WTC11 (cell line): Measurements from ENCODE around the gene TNPO3. TPM values are rescaled to one million over a fixed set of nuclear protein-coding genes. Genes with fewer than 3 reads are reported as not detected.

Experiments used
- ATAC-seq: fragments of 200-7000 bp; cut with Tn5 transposase; 2 replicates; pipeline ENCODE4 v1.10.0; 2021; ENCODE audit warnings: mild to moderate bottlenecking, moderate library complexity
- CTCF ChIA-PET: fragments of 300-600 bp; sonication (Branson Sonifier 250); formaldehyde crosslinking; loops from one replicate; lab custom pipeline; 2021; ENCODE audit warnings: antibody characterized with exemption; lab: Charles Lee
- POLR2A ChIA-PET: fragments of 350-600 bp; sonication (Branson Sonifier 250); formaldehyde crosslinking; loops from one replicate; lab custom pipeline; 2021; ENCODE audit warnings: antibody characterized with exemption; lab: Charles Lee
- DNase-seq: peaks from one replicate; pipeline ENCODE4 v3.0.0; 2021; ENCODE audit warnings: low spot score
- H3K27ac Mint-ChIP-seq: 2 replicates; pipeline ENCODE4 v1.8.0; 2021; ENCODE audit warnings: mixed read lengths
- H3K27me3 Mint-ChIP-seq: 2 replicates; pipeline ENCODE4 v1.8.0; 2021; ENCODE audit warnings: low read depth, mild to moderate bottlenecking, moderate library complexity, mixed read lengths
- H3K36me3 Mint-ChIP-seq: 2 replicates; pipeline ENCODE4 v1.8.0; 2021; ENCODE audit warnings: mixed read lengths
- H3K4me1 Mint-ChIP-seq: 2 replicates; pipeline ENCODE4 v1.8.0; 2022; ENCODE audit warnings: mixed read lengths
- H3K4me3 Mint-ChIP-seq: 2 replicates; pipeline ENCODE4 v1.8.0; 2021; ENCODE audit warnings: mild to moderate bottlenecking, moderate library complexity, mixed read lengths
- H3K9me3 Mint-ChIP-seq: 2 replicates; pipeline ENCODE4 v1.8.0; 2021; ENCODE audit warnings: mixed read lengths
- CREB1 ChIP-seq: sonication (generic); formaldehyde crosslinking; IDR thresholded peaks from 2 replicates; pipeline ENCODE4 v1.8.0; 2023; ENCODE audit warnings: mild to moderate bottlenecking, missing genetic modification reagents
- ETV6 ChIP-seq: sonication (generic); formaldehyde crosslinking; IDR thresholded peaks from 2 replicates; pipeline ENCODE4 v1.8.1; 2022; ENCODE audit warnings: mild to moderate bottlenecking, missing genetic modification reagents
- KAT7 ChIP-seq: sonication (generic); formaldehyde crosslinking; IDR thresholded peaks from 2 replicates; pipeline ENCODE4 v1.8.1; 2023; ENCODE audit warnings: missing genetic modification reagents, mild to moderate bottlenecking, borderline replicate concordance
- NFATC4 ChIP-seq: fragments of 250-450 bp; sonication (Bioruptor Pico); IDR thresholded peaks from 2 replicates; pipeline ENCODE4 v1.9.0; 2021; ENCODE audit warnings: mild to moderate bottlenecking
- RELA ChIP-seq: sonication (generic); formaldehyde crosslinking; IDR thresholded peaks from 2 replicates; pipeline ENCODE4 v1.8.1; 2022; ENCODE audit warnings: missing genetic modification reagents, mild to moderate bottlenecking, borderline replicate concordance
- SOX15 ChIP-seq: fragments of 250-450 bp; sonication (Bioruptor Pico); IDR thresholded peaks from 2 replicates; pipeline ENCODE4 v1.9.0; 2021; ENCODE audit warnings: mild to moderate bottlenecking
- ZNF232 ChIP-seq: sonication (generic); formaldehyde crosslinking; IDR thresholded peaks from 2 replicates; pipeline ENCODE4 v1.8.0; 2022; ENCODE audit warnings: mild to moderate bottlenecking, missing genetic modification reagents
- ZNF416 ChIP-seq: fragments of 250-450 bp; sonication (Bioruptor Pico); IDR thresholded peaks from 2 replicates; pipeline ENCODE4 v1.9.0; 2021; ENCODE audit warnings: mild to moderate bottlenecking, inconsistent platforms
- total RNA-seq: library from RNA; stranded (reverse); gene quantifications from 3 replicates; pipeline ENCODE4 v1.2.3, GENCODE V29; 2021
- TF ChIP-seq, protein P1 (sequence below): sonication (generic); formaldehyde crosslinking; IDR thresholded peaks from 2 replicates; pipeline ENCODE4 v1.8.0; 2022; ENCODE audit warnings: mild to moderate bottlenecking, missing genetic modification reagents
- TF ChIP-seq, protein P2 (sequence below): sonication (generic); formaldehyde crosslinking; IDR thresholded peaks from 2 replicates; pipeline ENCODE4 v1.8.0; 2023; ENCODE audit warnings: mild to moderate bottlenecking, missing genetic modification reagents
- TF ChIP-seq, protein P3 (sequence below): fragments of 250-450 bp; sonication (Bioruptor Pico); IDR thresholded peaks from 2 replicates; pipeline ENCODE4 v1.9.0; 2021; ENCODE audit warnings: mild to moderate bottlenecking, borderline replicate concordance
- TF ChIP-seq, protein P4 (sequence below): sonication (generic); formaldehyde crosslinking; IDR thresholded peaks from 2 replicates; pipeline ENCODE4 v1.8.0; 2022; ENCODE audit warnings: missing genetic modification reagents
- TF ChIP-seq, protein P5 (sequence below): fragments of 250-450 bp; sonication (Bioruptor Pico); IDR thresholded peaks from 2 replicates; pipeline ENCODE4 v2.1.2; 2022; ENCODE audit warnings: mild to moderate bottlenecking, moderate library complexity
- TF ChIP-seq, protein P6 (sequence below): sonication (generic); formaldehyde crosslinking; IDR thresholded peaks from 2 replicates; pipeline ENCODE4 v1.8.0; 2022; ENCODE audit warnings: mild to moderate bottlenecking, missing genetic modification reagents
- TF ChIP-seq, protein P7 (sequence below): sonication (generic); formaldehyde crosslinking; IDR thresholded peaks from 2 replicates; pipeline ENCODE4 v1.8.1; 2023; ENCODE audit warnings: mild to moderate bottlenecking, missing genetic modification reagents
- TF ChIP-seq, protein P8 (sequence below): sonication (generic); formaldehyde crosslinking; IDR thresholded peaks from 2 replicates; pipeline ENCODE4 v1.8.0; 2022; ENCODE audit warnings: mild to moderate bottlenecking, missing genetic modification reagents
- TF ChIP-seq, protein P9 (sequence below): sonication (generic); formaldehyde crosslinking; IDR thresholded peaks from 2 replicates; pipeline ENCODE4 v1.8.1; 2022; ENCODE audit warnings: mild to moderate bottlenecking, moderate library complexity, missing genetic modification reagents

The TNPO3 gene
- total RNA-seq, 1 experiment from 2014 or later = 91.7 TPM

DNA sequence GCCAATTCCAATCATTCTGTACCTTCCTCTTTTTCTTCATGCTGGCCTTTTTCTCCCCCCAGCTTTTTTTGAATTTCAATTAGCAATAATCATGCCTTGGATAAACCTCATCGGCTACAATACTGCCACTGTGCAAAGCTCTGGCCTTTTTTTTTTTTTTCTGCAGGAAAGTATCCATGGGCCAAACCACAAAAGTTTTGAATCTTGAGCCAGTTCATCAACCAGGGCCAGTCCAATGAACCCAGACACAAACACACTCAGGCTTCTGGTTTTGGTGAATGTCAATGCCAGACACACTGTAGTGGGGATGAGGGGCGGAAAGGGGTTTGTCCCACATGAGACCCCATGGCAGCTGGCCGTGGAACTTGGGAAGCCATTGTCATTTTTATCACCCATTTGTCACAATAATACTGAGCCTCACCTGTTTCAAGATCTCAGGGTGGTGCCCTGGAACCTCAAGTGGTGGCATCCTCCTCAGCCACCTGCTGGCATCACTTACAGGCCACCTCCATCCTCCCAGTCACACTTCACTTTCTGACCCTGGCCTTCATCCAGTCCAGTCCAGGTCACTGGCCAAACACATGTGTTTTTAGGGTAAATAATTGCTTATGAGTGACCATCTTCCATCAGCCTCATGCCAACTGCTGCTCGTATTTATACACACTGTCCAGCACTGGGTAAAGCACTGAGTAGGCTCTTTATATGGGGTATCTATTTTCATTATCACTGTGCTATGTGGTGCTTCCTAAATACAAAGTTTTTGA is 48.8 kb upstream of the TNPO3 start:
- ChIA-PET POLR2A (no interaction called here), CTCF (interaction anchor here (3.1 kb wide), 1 partner anchor 12 kb away, joined by 33 read pairs; no protein-coding TSS in a partner anchor)
- DNase-seq (no peak), ATAC-seq (no peak)
- Mint-ChIP-seq H3K4me3 (no peak overlapping the region), H3K36me3 (no peaks in the 10 kb centered on the region), H3K4me1 (peaks cover 7% of the 10 kb centered on the region), H3K27me3 (no peaks in the 10 kb centered on the region), H3K9me3 (no peaks in the 10 kb centered on the region), H3K27ac (no peak overlapping the region)
- TF ChIP-seq, protein P1, sequence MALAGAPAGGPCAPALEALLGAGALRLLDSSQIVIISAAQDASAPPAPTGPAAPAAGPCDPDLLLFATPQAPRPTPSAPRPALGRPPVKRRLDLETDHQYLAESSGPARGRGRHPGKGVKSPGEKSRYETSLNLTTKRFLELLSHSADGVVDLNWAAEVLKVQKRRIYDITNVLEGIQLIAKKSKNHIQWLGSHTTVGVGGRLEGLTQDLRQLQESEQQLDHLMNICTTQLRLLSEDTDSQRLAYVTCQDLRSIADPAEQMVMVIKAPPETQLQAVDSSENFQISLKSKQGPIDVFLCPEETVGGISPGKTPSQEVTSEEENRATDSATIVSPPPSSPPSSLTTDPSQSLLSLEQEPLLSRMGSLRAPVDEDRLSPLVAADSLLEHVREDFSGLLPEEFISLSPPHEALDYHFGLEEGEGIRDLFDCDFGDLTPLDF (CRISPR knock-in tag) = no peak
- TF ChIP-seq, protein P2, sequence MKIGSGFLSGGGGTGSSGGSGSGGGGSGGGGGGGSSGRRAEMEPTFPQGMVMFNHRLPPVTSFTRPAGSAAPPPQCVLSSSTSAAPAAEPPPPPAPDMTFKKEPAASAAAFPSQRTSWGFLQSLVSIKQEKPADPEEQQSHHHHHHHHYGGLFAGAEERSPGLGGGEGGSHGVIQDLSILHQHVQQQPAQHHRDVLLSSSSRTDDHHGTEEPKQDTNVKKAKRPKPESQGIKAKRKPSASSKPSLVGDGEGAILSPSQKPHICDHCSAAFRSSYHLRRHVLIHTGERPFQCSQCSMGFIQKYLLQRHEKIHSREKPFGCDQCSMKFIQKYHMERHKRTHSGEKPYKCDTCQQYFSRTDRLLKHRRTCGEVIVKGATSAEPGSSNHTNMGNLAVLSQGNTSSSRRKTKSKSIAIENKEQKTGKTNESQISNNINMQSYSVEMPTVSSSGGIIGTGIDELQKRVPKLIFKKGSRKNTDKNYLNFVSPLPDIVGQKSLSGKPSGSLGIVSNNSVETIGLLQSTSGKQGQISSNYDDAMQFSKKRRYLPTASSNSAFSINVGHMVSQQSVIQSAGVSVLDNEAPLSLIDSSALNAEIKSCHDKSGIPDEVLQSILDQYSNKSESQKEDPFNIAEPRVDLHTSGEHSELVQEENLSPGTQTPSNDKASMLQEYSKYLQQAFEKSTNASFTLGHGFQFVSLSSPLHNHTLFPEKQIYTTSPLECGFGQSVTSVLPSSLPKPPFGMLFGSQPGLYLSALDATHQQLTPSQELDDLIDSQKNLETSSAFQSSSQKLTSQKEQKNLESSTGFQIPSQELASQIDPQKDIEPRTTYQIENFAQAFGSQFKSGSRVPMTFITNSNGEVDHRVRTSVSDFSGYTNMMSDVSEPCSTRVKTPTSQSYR = no peak
- TF ChIP-seq, protein P3, sequence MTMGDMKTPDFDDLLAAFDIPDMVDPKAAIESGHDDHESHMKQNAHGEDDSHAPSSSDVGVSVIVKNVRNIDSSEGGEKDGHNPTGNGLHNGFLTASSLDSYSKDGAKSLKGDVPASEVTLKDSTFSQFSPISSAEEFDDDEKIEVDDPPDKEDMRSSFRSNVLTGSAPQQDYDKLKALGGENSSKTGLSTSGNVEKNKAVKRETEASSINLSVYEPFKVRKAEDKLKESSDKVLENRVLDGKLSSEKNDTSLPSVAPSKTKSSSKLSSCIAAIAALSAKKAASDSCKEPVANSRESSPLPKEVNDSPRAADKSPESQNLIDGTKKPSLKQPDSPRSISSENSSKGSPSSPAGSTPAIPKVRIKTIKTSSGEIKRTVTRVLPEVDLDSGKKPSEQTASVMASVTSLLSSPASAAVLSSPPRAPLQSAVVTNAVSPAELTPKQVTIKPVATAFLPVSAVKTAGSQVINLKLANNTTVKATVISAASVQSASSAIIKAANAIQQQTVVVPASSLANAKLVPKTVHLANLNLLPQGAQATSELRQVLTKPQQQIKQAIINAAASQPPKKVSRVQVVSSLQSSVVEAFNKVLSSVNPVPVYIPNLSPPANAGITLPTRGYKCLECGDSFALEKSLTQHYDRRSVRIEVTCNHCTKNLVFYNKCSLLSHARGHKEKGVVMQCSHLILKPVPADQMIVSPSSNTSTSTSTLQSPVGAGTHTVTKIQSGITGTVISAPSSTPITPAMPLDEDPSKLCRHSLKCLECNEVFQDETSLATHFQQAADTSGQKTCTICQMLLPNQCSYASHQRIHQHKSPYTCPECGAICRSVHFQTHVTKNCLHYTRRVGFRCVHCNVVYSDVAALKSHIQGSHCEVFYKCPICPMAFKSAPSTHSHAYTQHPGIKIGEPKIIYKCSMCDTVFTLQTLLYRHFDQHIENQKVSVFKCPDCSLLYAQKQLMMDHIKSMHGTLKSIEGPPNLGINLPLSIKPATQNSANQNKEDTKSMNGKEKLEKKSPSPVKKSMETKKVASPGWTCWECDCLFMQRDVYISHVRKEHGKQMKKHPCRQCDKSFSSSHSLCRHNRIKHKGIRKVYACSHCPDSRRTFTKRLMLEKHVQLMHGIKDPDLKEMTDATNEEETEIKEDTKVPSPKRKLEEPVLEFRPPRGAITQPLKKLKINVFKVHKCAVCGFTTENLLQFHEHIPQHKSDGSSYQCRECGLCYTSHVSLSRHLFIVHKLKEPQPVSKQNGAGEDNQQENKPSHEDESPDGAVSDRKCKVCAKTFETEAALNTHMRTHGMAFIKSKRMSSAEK (CRISPR knock-in tag) = no peak
- TF ChIP-seq RELA (CRISPR knock-in tag) (no peak), CREB1 (CRISPR knock-in tag) (no peak), ZNF232 (no peak), SOX15 (CRISPR knock-in tag) (no peak), NFATC4 (CRISPR knock-in tag) (no peak), ZNF416 (CRISPR knock-in tag) (no peak), KAT7 (CRISPR knock-in tag) (no peak), ETV6 (CRISPR knock-in tag) (no peak)
- TF ChIP-seq, protein P4, sequence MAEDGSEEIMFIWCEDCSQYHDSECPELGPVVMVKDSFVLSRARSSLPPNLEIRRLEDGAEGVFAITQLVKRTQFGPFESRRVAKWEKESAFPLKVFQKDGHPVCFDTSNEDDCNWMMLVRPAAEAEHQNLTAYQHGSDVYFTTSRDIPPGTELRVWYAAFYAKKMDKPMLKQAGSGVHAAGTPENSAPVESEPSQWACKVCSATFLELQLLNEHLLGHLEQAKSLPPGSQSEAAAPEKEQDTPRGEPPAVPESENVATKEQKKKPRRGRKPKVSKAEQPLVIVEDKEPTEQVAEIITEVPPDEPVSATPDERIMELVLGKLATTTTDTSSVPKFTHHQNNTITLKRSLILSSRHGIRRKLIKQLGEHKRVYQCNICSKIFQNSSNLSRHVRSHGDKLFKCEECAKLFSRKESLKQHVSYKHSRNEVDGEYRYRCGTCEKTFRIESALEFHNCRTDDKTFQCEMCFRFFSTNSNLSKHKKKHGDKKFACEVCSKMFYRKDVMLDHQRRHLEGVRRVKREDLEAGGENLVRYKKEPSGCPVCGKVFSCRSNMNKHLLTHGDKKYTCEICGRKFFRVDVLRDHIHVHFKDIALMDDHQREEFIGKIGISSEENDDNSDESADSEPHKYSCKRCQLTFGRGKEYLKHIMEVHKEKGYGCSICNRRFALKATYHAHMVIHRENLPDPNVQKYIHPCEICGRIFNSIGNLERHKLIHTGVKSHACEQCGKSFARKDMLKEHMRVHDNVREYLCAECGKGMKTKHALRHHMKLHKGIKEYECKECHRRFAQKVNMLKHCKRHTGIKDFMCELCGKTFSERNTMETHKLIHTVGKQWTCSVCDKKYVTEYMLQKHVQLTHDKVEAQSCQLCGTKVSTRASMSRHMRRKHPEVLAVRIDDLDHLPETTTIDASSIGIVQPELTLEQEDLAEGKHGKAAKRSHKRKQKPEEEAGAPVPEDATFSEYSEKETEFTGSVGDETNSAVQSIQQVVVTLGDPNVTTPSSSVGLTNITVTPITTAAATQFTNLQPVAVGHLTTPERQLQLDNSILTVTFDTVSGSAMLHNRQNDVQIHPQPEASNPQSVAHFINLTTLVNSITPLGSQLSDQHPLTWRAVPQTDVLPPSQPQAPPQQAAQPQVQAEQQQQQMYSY (CRISPR knock-in tag) = no peak
- TF ChIP-seq, protein P5, sequence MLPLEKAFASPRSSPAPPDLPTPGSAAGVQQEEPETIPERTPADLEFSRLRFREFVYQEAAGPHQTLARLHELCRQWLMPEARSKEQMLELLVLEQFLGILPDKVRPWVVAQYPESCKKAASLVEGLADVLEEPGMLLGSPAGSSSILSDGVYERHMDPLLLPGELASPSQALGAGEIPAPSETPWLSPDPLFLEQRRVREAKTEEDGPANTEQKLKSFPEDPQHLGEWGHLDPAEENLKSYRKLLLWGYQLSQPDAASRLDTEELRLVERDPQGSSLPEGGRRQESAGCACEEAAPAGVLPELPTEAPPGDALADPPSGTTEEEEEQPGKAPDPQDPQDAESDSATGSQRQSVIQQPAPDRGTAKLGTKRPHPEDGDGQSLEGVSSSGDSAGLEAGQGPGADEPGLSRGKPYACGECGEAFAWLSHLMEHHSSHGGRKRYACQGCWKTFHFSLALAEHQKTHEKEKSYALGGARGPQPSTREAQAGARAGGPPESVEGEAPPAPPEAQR (CRISPR knock-in tag) = no peak
- TF ChIP-seq, protein P6, sequence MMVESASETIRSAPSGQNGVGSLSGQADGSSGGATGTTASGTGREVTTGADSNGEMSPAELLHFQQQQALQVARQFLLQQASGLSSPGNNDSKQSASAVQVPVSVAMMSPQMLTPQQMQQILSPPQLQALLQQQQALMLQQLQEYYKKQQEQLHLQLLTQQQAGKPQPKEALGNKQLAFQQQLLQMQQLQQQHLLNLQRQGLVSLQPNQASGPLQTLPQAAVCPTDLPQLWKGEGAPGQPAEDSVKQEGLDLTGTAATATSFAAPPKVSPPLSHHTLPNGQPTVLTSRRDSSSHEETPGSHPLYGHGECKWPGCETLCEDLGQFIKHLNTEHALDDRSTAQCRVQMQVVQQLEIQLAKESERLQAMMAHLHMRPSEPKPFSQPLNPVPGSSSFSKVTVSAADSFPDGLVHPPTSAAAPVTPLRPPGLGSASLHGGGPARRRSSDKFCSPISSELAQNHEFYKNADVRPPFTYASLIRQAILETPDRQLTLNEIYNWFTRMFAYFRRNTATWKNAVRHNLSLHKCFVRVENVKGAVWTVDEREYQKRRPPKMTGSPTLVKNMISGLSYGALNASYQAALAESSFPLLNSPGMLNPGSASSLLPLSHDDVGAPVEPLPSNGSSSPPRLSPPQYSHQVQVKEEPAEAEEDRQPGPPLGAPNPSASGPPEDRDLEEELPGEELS (CRISPR knock-in tag) = no peak
- TF ChIP-seq, protein P7, sequence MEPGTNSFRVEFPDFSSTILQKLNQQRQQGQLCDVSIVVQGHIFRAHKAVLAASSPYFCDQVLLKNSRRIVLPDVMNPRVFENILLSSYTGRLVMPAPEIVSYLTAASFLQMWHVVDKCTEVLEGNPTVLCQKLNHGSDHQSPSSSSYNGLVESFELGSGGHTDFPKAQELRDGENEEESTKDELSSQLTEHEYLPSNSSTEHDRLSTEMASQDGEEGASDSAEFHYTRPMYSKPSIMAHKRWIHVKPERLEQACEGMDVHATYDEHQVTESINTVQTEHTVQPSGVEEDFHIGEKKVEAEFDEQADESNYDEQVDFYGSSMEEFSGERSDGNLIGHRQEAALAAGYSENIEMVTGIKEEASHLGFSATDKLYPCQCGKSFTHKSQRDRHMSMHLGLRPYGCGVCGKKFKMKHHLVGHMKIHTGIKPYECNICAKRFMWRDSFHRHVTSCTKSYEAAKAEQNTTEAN (CRISPR knock-in tag) = no peak
- TF ChIP-seq, protein P8, sequence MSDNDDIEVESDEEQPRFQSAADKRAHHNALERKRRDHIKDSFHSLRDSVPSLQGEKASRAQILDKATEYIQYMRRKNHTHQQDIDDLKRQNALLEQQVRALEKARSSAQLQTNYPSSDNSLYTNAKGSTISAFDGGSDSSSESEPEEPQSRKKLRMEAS = no peak
- TF ChIP-seq, protein P9, sequence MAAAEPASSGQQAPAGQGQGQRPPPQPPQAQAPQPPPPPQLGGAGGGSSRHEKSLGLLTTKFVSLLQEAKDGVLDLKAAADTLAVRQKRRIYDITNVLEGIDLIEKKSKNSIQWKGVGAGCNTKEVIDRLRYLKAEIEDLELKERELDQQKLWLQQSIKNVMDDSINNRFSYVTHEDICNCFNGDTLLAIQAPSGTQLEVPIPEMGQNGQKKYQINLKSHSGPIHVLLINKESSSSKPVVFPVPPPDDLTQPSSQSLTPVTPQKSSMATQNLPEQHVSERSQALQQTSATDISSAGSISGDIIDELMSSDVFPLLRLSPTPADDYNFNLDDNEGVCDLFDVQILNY (CRISPR knock-in tag) = no peak
